Activated effector memory CD4-positive, alpha-beta T cell treated with anti-CD3 and anti-CD28 coated beads, Interleukin-2, amount 50 U/mL, for 16 hours (primary cell): ENCODE data around the gene LDLRAD4.
A peak's percentile ranks its signal among the peaks of the same experiment; 100 is the strongest.
"Not testable (repeated sequence)": the region's sequence is repeated elsewhere in the genome, so short reads cannot be mapped to it uniquely, and the experiment has no call there.

Experiments used
- DNase-seq: peaks from one replicate; pipeline ENCODE4 v3.0.0-alpha.2; 2020

Gene LDLRAD4

DNA sequence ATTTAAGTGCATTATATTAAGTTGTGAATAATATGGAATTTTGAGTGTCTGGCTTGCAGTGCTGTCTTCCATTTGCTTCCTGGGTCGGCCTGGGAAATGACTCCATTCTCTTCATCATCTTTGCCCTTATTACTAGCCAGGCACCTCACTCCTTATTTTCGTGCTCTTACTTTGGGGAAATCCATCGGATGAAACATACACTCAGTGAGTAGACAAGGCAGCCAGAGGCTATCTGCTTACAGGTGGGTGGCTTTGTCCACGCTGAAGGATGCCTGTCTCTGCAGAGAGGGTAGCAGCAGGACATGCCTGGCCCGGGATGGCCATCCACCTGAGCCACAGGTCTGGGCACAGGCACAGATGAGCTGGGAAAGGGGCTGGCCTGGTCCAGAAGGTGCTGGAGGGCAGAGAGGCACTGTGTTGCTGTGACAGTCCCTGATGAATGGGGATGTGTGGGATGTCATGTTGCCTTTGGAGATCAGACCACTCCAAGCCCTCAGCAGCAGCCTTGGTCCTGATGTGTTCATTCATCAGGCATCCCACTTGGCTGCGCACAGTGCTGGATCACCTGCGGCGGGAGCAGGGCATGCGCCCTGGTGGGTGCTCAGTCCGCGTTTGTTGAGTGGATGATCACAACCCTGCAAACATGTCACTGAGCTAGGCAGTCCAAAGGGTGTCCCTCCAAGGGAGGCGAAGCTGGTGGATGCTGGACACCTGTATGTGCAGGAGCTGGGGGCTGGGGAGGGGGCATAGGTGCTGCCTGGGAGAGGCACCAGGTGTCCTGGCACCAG is 236.0 kb downstream of the LDLRAD4 start:
- DNase-seq: no peak

- no peak for DNase-seq
These were observed 236.9 kb downstream of the LDLRAD4 start for GRCh38 chr18:13455471-13455870.

- DNase-seq: no peak
These were observed 237.5 kb downstream of the LDLRAD4 start for GRCh38 chr18:13455960-13456481.

DNA sequence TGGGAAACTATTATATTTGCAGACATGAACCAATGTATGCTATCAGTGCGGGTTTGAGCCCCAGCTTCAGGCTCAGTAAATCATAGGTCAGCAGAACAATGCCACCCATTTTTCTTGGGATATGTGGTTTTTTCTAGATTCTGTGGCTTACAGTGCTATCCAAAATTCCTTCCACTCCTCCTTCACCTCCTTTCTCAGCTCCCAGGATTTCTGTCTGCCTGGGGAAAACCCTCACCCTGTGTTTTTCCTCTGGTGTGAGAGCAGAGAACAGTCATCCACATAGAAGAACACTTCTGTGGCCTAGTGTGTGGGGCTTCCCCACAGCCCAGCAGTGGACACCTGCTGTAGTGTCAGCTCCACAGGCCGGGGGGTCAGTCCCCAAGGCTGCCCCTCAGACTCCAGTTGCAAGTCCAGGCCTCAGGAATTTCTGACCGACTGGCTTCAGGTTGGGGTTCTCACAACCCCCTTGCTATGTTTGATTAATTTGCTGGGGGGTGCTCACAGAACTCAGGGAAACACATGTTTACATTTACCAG is 238.2 kb downstream of the LDLRAD4 start:
- DNase-seq: no peak

DNA sequence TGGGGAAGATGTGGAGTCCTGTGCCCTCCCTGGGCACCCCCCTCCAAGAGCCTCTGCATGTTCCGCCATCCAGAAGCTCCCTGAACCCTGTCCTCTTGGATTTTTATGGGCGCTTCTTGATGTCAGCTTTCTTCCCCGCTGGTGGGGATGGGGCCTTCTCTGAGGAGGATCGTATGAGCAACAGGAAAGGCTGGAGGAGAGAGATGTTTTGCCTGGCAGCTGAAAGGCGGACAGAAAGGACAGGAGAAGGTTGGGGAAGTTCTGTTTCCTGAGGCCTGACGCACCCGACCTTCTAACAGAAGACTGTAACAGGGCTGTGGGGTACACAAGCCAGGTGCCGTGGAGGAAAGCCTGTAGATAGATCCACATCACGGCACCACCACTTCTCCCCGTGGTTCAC is 238.8 kb downstream of the LDLRAD4 start:
- no peak for DNase-seq

DNA sequence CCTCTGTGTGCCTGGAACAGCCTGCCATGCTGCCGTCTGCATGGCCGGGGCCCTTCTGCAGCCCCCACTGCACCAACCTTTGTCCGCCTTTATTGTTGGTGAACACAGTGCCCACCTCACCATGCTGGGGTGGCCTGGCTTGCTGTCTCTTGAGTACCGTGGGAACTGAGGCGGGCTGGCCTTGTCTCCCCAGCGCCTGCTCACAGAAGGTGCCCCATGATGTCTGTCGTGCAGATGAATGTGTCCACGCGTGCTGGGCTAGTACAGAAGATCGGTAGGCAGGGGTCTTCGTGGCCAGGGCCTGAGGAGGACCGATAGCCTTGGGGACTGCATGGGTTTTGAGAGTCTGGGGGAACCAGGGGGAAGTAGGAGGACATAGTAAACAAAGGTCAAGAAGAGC is 242.4 kb downstream of the LDLRAD4 start:
- DNase-seq: no peak

- DNase-seq: no peak
These were observed 242.9 kb downstream of the LDLRAD4 start for GRCh38 chr18:13461469-13461868.

DNA sequence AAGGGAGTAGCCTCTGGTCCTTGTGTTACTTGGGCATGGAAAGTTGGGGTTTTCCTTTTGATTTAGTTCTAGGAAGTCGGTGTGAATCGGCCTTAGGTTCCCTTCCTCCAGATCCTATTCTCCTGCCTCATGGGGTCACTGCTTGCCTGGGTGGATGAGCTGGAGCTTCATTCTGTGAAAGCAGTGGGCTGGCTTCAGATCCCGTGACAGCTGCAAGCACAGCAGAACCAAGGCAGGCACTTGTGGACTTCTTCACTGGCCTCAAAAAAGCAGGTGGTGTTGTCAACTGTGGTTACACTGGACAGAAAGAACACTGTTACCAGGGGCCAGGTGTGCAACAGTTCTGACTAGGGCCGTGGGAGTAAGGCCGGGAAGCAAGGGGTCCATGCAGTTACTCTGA is 243.4 kb downstream of the LDLRAD4 start:
- DNase-seq: no peak

DNA sequence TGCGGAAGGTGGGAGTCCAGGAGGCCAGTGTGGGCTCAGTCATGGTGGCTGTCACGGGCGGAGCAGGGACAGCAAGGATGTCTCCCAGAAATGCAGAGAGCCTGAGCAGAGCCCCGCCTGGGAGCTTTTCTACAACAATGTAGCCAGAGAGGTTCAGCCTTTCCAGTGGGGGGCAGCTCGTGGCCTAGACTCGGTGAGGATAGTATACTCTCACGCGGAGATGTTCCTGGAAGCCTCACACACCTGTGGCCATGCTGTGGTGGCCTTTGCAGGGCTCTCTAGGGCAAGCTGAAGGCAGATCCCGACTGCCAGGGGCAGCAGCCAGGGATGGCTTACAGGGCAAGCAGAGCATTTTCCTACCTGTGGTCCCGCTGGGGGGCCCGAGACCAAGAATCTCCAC is 244.1 kb downstream of the LDLRAD4 start:
- no peak for DNase-seq

DNA sequence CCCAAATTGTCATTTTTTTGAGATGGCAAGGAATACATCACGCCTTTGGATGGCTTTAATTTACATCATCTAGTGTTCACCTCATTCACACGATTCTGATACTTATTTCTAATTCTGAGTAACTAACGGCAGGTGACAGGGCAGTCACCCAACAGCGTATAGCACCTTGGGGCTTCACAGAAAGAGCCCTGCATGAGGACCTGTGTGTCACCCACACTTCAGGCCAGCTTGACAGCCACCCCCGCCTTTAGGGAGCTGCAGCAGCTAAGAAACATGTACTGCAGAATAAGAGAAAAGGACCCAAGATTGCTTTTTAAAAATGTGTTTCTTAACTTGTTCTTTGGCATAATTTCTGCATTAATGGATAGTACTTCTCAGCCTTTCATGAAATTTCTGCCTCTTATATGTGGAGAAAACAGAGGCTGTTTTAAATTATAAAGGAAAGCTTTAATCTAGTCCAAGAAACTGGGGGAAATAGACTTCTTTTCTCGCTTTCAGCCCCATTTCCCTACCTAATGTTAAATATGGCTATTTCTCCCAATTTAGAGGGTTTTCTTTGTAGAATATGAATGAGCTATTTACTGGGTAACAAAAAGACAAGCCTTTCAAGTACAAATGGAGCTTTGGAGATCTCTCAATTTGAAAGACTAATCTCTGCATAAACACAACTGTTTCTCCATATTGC is 245.1 kb downstream of the LDLRAD4 start:
- no peak for DNase-seq

DNA sequence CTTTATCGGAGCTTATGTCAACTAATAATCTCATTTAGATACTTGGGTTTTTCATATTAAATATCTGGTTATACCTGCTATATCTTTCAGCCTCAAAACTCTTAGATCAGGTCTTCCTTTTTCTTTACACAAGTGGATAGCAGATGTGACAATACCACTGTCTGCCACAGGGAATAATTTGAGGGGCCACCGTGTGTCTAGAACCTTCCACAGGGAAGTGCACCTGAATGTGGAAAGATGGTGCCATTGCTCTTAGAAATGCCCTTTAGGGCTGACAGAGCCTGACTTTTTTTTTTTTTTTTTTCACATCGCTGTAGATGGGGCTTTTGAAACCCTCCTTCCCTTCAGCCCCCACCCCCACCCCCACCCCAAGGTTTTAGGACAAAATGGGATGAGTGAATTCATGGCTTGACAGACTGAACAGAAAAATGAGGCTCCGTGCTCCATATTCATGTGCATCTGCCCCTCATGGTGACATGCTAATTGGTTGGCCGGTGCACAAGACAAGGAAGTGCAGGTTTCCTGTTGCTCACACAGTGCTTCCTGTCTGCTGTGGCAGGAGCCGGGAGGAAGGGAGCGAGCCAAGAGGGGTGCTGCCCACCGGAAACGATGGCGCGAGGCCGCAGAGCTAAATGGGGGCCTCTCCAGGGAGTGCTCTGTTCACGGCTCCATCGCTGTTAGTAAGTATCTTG is 246.0 kb downstream of the LDLRAD4 start:
- peak; percentile 88 for DNase-seq

DNA sequence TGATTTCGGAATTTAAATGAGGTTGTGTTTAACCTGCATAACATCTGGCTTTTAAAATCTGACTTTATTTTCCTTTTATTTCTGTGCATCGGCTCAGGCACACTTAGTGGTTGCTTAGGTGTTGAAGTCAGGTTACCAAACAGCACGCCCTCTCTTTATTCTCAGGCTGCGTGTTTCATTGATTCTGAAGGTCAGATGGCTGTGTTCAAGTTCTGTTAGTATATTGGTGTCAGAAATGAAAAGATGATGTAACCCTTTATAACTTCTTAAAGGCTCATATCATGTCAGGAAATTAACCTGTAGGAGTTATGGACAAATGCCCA is 246.5 kb downstream of the LDLRAD4 start:
- no peak for DNase-seq

GRCh38 chr18:13465476-13465875 is 246.9 kb downstream of the LDLRAD4 start:
- no peak for DNase-seq

DNA sequence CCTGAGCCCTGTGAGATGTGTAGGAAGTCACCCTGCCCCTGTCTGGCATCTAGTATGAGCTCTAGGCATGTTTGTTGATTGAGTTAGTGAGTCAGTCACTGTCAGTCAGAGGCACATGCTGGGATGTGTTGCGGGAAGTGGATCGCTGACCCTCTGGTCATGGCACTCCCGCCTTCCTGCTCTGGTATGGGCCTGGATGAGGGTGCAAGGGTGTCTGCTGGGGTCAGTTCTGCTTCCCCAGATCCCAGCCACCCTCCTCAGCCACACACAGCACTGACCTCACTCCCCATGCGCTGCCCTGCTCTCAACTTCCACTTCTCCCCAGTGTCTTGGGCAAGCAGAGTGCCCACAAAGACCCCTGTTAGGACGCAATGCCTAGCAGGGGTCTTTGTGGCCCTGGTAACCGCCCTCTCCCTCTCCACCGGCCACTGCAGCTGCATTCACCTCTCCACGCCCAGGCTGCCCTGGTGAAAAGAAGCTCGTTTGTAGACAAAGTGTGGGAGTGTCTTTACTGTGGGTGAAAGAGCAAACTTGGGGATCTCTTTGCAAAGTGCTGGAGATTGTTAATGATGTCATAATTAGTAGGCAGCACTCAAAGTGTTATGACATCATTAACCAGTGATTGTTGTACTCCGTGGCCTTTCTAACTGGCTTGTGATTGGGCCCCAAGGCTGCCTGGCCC is 252.1 kb downstream of the LDLRAD4 start:
- no peak for DNase-seq

DNA sequence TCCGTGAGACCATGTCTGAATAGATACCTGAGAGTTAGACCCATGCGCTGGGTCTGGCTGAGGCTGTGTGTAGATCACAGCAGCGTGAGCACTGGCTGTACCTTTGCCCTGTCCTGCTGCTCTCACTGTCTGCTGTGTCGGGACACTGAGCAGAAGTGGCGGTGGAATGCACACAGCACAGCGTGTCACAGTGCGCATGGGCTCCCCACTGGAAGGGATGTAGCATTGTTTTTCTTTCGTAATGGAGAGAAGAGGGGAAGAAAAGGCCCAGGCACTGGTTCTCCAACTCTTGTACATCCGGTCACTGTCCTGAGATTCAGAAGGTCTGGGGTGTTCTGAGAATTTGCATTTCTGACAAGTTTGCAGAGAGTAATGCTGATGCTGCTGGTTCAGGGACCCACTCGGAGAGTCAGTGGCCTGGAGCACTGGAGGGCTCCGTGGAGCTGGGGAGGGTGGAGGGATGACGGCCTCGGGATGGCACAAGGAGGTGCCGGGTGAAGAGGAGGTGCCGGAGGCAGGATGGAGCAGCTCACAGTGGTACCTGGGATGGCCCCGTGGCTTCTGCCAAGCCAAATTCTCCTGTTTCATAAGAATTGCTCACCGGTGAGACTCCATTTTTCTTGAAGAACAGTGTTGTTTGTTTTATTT is 252.8 kb downstream of the LDLRAD4 start:
- DNase-seq: no peak

DNA sequence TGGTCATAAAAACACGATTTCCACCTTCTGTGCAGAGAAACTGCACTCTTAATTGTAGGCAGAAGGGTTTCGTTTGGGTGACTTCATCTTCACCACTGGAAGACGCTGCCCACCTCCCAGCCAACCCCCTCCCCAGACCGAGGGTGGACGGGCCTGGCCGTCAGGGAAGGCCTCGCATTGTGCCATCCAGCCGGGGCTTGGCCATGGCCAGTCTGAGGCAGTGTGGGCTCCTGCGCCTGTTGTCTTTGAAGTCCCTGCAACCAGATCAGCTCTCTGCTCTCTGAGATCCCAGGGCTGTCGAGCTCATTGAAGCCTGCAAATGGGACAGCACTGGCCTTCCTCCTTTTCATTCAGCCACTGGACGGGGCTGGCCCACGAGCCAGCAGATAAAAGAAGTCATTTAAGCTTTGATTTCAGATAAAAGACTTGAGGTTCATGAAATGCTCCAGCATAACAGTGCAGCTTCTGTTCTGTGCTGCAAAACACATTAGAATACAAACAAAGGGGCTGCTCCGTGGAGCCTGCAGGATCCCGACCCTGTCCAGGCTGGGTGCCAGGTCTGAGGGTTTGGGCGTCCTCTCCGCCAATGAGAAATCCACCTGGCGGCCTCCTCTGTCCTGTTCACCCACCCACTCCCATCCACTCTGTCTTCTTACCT is 253.5 kb downstream of the LDLRAD4 start:
- no peak for DNase-seq

DNA sequence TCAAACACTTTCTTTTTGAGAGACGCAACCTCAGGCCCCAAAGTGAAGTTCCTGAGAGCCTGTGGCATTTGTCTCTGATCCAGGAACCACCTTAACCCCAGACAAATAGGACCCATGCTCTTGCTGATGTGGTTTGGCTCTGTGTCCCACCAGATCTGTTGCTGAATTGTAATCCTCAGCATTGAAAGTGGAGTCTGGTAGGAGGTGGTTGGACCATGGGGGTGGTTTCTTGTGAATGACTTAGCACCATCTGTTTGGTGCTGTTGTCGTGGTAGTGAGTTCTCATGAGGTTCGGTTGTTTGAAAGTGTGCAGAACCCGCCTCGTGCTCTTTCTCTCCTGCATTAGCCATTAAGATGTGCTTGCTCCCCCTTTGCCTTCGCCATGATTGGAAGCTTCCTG is 255.2 kb downstream of the LDLRAD4 start:
- no peak for DNase-seq

DNA sequence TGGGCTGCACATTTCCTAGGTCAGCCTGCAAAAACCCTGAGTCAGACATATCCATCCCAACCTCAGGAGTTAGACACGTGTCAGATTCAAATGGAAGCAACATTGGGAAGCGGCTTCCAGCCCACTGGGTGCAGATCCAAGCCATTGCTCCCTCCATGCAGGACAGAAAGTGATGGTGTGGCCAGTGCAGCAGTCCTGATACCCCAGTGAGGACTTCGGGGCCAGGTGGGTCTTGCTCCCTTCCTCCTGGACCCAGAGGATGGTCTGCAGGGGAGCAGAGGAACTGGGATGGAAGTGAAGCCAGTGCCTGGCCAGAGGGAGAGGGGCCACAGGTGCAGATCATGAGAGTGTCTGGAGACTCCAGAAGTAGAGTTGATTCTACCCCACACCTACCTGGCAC is 255.8 kb downstream of the LDLRAD4 start:
- no peak for DNase-seq

GRCh38 chr18:13474907-13475545 is 256.5 kb downstream of the LDLRAD4 start:
- DNase-seq: no peak

DNA sequence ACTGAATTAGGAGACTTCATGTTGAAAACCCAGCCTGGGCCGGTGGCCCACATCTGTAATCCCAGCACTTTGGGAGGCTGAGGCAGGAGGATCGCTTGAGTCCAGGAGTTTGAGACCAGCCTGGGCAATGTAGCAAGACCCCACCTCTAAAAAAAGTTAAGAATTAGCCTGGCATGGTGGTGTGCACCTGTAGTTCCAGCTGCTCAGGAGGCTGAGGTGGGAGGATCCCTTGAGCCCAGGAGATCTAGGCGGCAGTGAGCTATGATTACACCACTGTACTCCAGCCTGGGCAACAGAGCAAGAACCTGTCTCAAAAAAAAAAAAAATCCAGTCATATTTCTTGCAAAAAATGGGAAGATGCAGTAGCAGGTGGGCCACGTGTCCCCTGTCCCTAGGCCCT is 257.8 kb downstream of the LDLRAD4 start:
- DNase-seq: not testable (repeated sequence)

DNA sequence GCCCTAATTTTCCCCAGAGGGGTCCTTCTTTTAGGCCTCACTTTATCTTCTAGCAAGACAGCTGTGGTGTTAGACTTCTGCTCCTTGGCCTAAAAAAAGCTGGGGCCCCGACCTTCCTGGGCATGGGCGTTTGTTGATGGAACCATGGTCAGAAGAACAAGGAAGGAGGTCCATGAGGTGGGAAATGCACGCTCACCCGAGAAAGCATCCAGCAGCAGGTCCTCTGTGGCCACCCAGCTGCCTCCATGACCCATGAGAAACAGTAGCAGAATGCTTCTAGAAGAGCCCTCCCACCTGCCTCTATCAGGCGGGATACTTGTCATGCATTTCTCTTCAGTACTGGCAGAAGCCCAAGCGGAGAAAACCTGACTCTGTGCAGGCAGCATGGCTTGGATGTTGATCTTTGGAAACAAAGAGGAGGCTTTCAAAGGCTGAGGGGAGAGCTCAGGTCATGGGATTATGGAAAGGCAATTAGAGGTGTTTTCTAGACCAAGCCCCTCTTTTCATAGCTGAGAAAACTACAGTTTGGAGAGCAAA is 258.7 kb downstream of the LDLRAD4 start:
- no peak for DNase-seq
